Measurements from ENCODE around the gene PPA2. TPM values are rescaled to one million over a fixed set of nuclear protein-coding genes. Genes with fewer than 3 reads are reported as not detected.
"Not testable (repeated sequence)": the region's sequence is repeated elsewhere in the genome, so short reads cannot be mapped to it uniquely, and the experiment has no call there.

Gene PPA2
- total and polyA plus RNA-seq, 2 donors (not counting 1 experiment from before 2014, with no cell fraction given) = 74.6 to 82.6 TPM

- no peak overlapping the region for H3K4me3 ChIP-seq (replicated peaks in 1 of 4; ENCODE audit: control extremely low read depth in 1 of 4, insufficient read depth in 1 of 4, low read depth in 3 of 4, low read length in 4 of 4)
- H3K27me3 ChIP-seq (ENCODE audit: control insufficient read depth, insufficient read depth, low read length) = no peaks in the 10 kb centered on the region
- no peaks in the 10 kb centered on the region for H3K9me3 ChIP-seq (ENCODE audit: control insufficient read depth, insufficient read depth, low read depth, low read length)
- H3K27ac ChIP-seq (ENCODE audit: insufficient read depth, low read length) = no peak overlapping the region
- H2AFZ ChIP-seq (ENCODE audit: low read length) = no peak overlapping the region
- no peak overlapping the region for H3K4me2 ChIP-seq (ENCODE audit: extremely low read depth, insufficient read depth, low read length)
- H3K36me3 ChIP-seq (ENCODE audit: control insufficient read depth, insufficient read depth, low read length) = no peaks in the 10 kb centered on the region
- TF ChIP-seq CTCF (conservative IDR thresholded peaks at IDR 0.05 in 1 of 2, IDR thresholded peaks at IDR 0.05 in 1 of 2; ENCODE audit: low read depth in 1 of 2, low read length in 2 of 2) (no peak), EZH2 (IDR thresholded peaks at IDR 0.05; ENCODE audit: low read length, missing control alignments) (no peak)
- H3K79me2 ChIP-seq (ENCODE audit: control insufficient read depth, insufficient read depth, low read length) = no peaks in the 10 kb centered on the region
- no peak for DNase-seq (ENCODE audit: low read depth in 2 of 2)
- no peaks in the 10 kb centered on the region for H4K20me1 ChIP-seq (ENCODE audit: control insufficient read depth, extremely low read depth, insufficient read depth, low read length)
- H3K4me1 ChIP-seq (ENCODE audit: control insufficient read depth, extremely low read depth, insufficient read depth, low read length) = no peaks in the 10 kb centered on the region
- H3K9ac ChIP-seq (ENCODE audit: insufficient read depth, low read length) = no peak overlapping the region
These were observed 13.6 kb downstream of the PPA2 start for GRCh38 chr4:105460306-105460705.

GRCh38 chr4:105458541-105458940 is 15.3 kb downstream of the PPA2 start:
- not testable (repeated sequence) for H3K9ac ChIP-seq (ENCODE audit: insufficient read depth, low read length); H3K27ac ChIP-seq (ENCODE audit: insufficient read depth, low read length); H2AFZ ChIP-seq (ENCODE audit: low read length); H3K79me2 ChIP-seq (ENCODE audit: control insufficient read depth, insufficient read depth, low read length); DNase-seq (ENCODE audit: low read depth in 2 of 2); H3K4me1 ChIP-seq (ENCODE audit: control insufficient read depth, extremely low read depth, insufficient read depth, low read length); H3K27me3 ChIP-seq (ENCODE audit: control insufficient read depth, insufficient read depth, low read length); H3K4me3 ChIP-seq (replicated peaks in 1 of 4; ENCODE audit: control extremely low read depth in 1 of 4, insufficient read depth in 1 of 4, low read depth in 3 of 4, low read length in 4 of 4); H4K20me1 ChIP-seq (ENCODE audit: control insufficient read depth, extremely low read depth, insufficient read depth, low read length); H3K4me2 ChIP-seq (ENCODE audit: extremely low read depth, insufficient read depth, low read length); H3K36me3 ChIP-seq (ENCODE audit: control insufficient read depth, insufficient read depth, low read length); H3K9me3 ChIP-seq (ENCODE audit: control insufficient read depth, insufficient read depth, low read depth, low read length)

GRCh38 chr4:105458001-105458400 is 15.9 kb downstream of the PPA2 start:
- DNase-seq (ENCODE audit: low read depth in 2 of 2) = peak; percentile 36 to 60
- no peaks in the 10 kb centered on the region for H4K20me1 ChIP-seq (ENCODE audit: control insufficient read depth, extremely low read depth, insufficient read depth, low read length)
- no peaks in the 10 kb centered on the region for H3K9me3 ChIP-seq (ENCODE audit: control insufficient read depth, insufficient read depth, low read depth, low read length)

More at GRCh38 chr4:105458001-105458400, 15.9 kb downstream of the PPA2 start:
- Histone ChIP-seq H3K4me1 (ENCODE audit: control insufficient read depth, extremely low read depth, insufficient read depth, low read length) (no peaks in the 10 kb centered on the region), H3K79me2 (ENCODE audit: control insufficient read depth, insufficient read depth, low read length) (no peaks in the 10 kb centered on the region), H3K4me2 (ENCODE audit: extremely low read depth, insufficient read depth, low read length) (no peak overlapping the region), H3K4me3 (replicated peaks in 1 of 4; ENCODE audit: control extremely low read depth in 1 of 4, insufficient read depth in 1 of 4, low read depth in 3 of 4, low read length in 4 of 4) (no peak overlapping the region), H3K27ac (ENCODE audit: insufficient read depth, low read length) (no peak overlapping the region), H3K9ac (ENCODE audit: insufficient read depth, low read length) (no peak overlapping the region), H3K27me3 (ENCODE audit: control insufficient read depth, insufficient read depth, low read length) (no peaks in the 10 kb centered on the region), H2AFZ (ENCODE audit: low read length) (no peak overlapping the region), H3K36me3 (ENCODE audit: control insufficient read depth, insufficient read depth, low read length) (no peaks in the 10 kb centered on the region)
- TF ChIP-seq CTCF (conservative IDR thresholded peaks at IDR 0.05 in 1 of 2, IDR thresholded peaks at IDR 0.05 in 1 of 2; ENCODE audit: low read depth in 1 of 2, low read length in 2 of 2) (no peak), EZH2 (IDR thresholded peaks at IDR 0.05; ENCODE audit: low read length, missing control alignments) (no peak)

All from fibroblast of lung (primary cell).